Hepatic stellate cell (primary cell): ENCODE data around the gene CEL.
"Not testable (repeated sequence)": the region's sequence is repeated elsewhere in the genome, so short reads cannot be mapped to it uniquely, and the experiment has no call there.

Experiments
- DNase-seq: peaks from one replicate; pipeline ENCODE4 v3.0.0; 2011; ENCODE audit warnings: low spot score

The CEL gene

GRCh38 chr9:133064241-133065069 lies 2.7 kb downstream of the CEL start:
- DNase-seq: no peak

- no peak for DNase-seq
Measured at GRCh38 chr9:133065070-133065388, 3.2 kb downstream of the CEL start.

- no peak for DNase-seq
Measured at GRCh38 chr9:133066181-133066983, 4.6 kb downstream of the CEL start.

GRCh38 chr9:133067006-133067405 lies 5.2 kb downstream of the CEL start:
- no peak for DNase-seq

- no peak for DNase-seq
Measured at GRCh38 chr9:133067813-133068212, 6.0 kb downstream of the CEL start.

- not testable (repeated sequence) for DNase-seq
Measured at GRCh38 chr9:133068431-133068830, 6.7 kb downstream of the CEL start.

GRCh38 chr9:133070500-133070961 lies 8.8 kb downstream of the CEL start:
- not testable (repeated sequence) for DNase-seq

GRCh38 chr9:133070985-133071384 lies 9.2 kb downstream of the CEL start:
- not testable (repeated sequence) for DNase-seq

GRCh38 chr9:133071484-133072150 lies 9.8 kb downstream of the CEL start:
- no peak for DNase-seq

- DNase-seq: not testable (repeated sequence)
Measured at GRCh38 chr9:133072210-133072609, 10.4 kb downstream of the CEL start.

GRCh38 chr9:133073086-133074014 lies 11.6 kb downstream of the CEL start:
- DNase-seq: no peak

- peak; percentile 35 for DNase-seq
Measured at GRCh38 chr9:133074111-133074651, 12.4 kb downstream of the CEL start.

GRCh38 chr9:133075925-133076630 lies 14.3 kb downstream of the CEL start:
- peak; percentile 81 for DNase-seq

GRCh38 chr9:133076691-133077090 lies 14.9 kb downstream of the CEL start:
- no peak for DNase-seq

- no peak for DNase-seq
Measured at GRCh38 chr9:133078486-133078885, 16.7 kb downstream of the CEL start.

- DNase-seq: no peak
Measured at GRCh38 chr9:133080161-133080560, 18.4 kb downstream of the CEL start.

- not testable (repeated sequence) for DNase-seq
Measured at GRCh38 chr9:133080786-133081779, 19.3 kb downstream of the CEL start.

- not testable (repeated sequence) for DNase-seq
Measured at GRCh38 chr9:133081957-133082644, 20.3 kb downstream of the CEL start.

- DNase-seq: not testable (repeated sequence)
Measured at GRCh38 chr9:133083688-133084087, 21.9 kb downstream of the CEL start.
